ENCODE measurements around the gene RNF5. TPM values are rescaled to one million over a fixed set of nuclear protein-coding genes. Genes with fewer than 3 reads are reported as not detected.
"Not testable (repeated sequence)": the region's sequence is repeated elsewhere in the genome, so short reads cannot be mapped to it uniquely, and the experiment has no call there.

RNF5 gene
- total RNA-seq, 1 donor from 2014 or later = 62.6 TPM

DNA sequence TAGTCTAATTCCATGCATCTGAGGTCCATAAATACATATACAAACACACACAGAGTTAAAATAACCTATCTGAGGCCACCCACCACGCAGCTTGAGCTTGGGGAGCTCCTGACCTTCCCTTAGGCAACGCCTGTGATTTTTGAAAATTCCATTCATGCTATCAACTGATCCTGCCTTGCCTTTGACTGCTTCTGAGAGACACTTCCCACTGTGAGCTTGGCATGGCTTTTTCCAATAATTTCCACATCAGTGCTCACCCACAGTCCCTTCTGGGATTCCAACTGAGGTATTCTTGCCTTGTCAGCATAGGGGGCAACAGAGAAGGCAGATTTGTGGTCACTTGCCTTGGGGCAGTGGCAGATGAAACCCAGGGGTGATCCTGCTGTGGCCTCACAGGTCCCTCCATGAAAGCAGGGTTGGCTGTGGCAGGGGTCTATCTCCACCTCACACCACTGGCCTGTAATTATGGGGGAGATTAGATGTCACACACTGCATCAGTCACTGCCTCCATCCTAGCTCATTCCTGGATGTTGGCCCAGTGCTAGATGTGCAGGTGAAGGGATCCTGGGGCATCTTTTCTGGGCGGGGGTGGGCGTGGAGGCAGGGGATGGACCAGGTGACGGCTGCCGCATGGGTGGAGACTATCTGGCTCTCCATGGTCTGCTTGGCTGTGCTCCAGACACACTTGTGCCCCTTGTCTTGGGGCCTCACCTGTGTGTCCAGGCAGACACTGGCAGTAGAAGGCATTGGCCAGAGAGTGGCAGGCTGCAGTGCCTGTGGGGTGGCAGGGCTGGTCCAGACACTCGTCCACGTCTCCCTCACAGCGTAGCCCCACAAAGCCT, 25.4 kb downstream of the RNF5 start:
- no peak overlapping the region for H3K4me3 Mint-ChIP-seq
- H3K36me3 Mint-ChIP-seq (ENCODE audit: low read depth) = no peaks in the 10 kb centered on the region
- no peak for DNase-seq
- H3K4me1 Mint-ChIP-seq = no peaks in the 10 kb centered on the region
- no peaks in the 10 kb centered on the region for H3K9me3 Mint-ChIP-seq
- H3K27me3 Mint-ChIP-seq = peaks cover 22% of the 10 kb centered on the region
- H3K27ac Mint-ChIP-seq = no peak overlapping the region
- intact Hi-C loops (cut with micrococcal nuclease) = no loop called here

DNA sequence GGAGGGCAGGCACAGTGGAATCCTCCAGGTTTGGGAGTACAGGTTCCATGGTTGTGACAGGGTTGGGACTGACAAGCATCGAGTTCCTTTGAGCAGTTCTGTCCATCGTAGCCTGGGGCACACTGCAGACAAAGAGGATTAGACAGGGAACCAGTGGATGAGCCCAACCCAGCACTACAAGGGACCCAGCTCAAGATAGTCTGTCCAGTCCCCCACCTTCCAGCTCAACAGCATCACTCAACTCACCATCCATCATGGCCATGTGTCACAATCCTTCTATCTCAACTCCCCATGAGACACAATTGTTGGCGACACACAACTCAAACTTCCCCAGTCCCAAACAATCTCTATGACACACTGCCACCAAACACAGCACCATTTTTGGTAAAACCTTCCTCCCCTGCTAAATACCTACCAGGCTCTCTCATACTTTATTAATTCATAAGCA, 26.1 kb downstream of the RNF5 start:
- no peaks in the 10 kb centered on the region for H3K36me3 Mint-ChIP-seq (ENCODE audit: low read depth)
- H3K27me3 Mint-ChIP-seq = peaks cover 28% of the 10 kb centered on the region
- intact Hi-C loops (cut with micrococcal nuclease) = no loop called here
- H3K9me3 Mint-ChIP-seq = no peaks in the 10 kb centered on the region
- no peak overlapping the region for H3K27ac Mint-ChIP-seq
- no peaks in the 10 kb centered on the region for H3K4me1 Mint-ChIP-seq
- no peak for DNase-seq
- no peak overlapping the region for H3K4me3 Mint-ChIP-seq

GRCh38 chr6:32208996-32209395, 30.8 kb downstream of the RNF5 start:
- peaks cover 24% of the 10 kb centered on the region for H3K27me3 Mint-ChIP-seq
- intact Hi-C loops (cut with micrococcal nuclease) = no loop called here
- no peaks in the 10 kb centered on the region for H3K4me1 Mint-ChIP-seq
- DNase-seq = no peak
- no peaks in the 10 kb centered on the region for H3K9me3 Mint-ChIP-seq
- H3K27ac Mint-ChIP-seq = no peak overlapping the region
- H3K36me3 Mint-ChIP-seq (ENCODE audit: low read depth) = no peaks in the 10 kb centered on the region
- H3K4me3 Mint-ChIP-seq = no peak overlapping the region

DNA sequence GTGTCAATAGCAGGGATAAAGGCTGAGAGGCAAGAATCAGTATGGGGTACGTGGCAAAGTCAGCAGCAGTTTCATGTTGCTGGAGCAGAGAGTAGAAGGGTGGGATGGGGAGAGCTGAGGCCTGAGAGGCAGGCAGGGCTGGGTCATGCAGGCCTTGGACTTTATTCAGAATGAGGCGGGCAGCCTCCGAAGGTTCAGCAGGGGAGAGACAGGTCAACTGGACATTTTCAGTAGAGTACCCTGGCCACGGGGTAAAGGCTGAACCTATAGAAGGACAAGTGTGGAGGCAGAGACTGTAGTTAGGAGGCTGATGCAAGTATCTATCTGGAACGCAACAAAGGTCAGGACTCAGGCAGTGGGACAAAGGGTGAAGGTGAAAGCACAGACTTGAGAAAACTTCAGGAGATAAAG, 32.0 kb downstream of the RNF5 start:
- Mint-ChIP-seq H3K27me3 (peaks cover 16% of the 10 kb centered on the region), H3K4me1 (no peaks in the 10 kb centered on the region), H3K36me3 (ENCODE audit: low read depth) (no peaks in the 10 kb centered on the region)

GRCh38 chr6:32211432-32211831, 33.2 kb downstream of the RNF5 start:
- H3K9me3 Mint-ChIP-seq; H3K4me3 Mint-ChIP-seq; H3K27ac Mint-ChIP-seq; DNase-seq; H3K4me1 Mint-ChIP-seq; H3K36me3 Mint-ChIP-seq (ENCODE audit: low read depth); intact Hi-C loops (cut with micrococcal nuclease): not testable (repeated sequence)
- H3K27me3 Mint-ChIP-seq = peaks cover 13% of the 10 kb centered on the region

More for the DNA sequence above, 32.0 kb downstream of the RNF5 start:
- intact Hi-C loops (cut with micrococcal nuclease) = no loop called here
- Mint-ChIP-seq H3K9me3 (no peaks in the 10 kb centered on the region), H3K27ac (no peak overlapping the region), H3K4me3 (no peak overlapping the region)
- no peak for DNase-seq

- H3K4me1 Mint-ChIP-seq = no peaks in the 10 kb centered on the region
- peaks cover 12% of the 10 kb centered on the region for H3K27me3 Mint-ChIP-seq
- H3K36me3 Mint-ChIP-seq (ENCODE audit: low read depth) = no peaks in the 10 kb centered on the region
- intact Hi-C loops (cut with micrococcal nuclease) = no loop called here
- no peaks in the 10 kb centered on the region for H3K9me3 Mint-ChIP-seq
- H3K27ac Mint-ChIP-seq = no peak overlapping the region
- no peak for DNase-seq
- H3K4me3 Mint-ChIP-seq = no peak overlapping the region
Measured at GRCh38 chr6:32212076-32212760, 34.0 kb downstream of the RNF5 start.

DNA sequence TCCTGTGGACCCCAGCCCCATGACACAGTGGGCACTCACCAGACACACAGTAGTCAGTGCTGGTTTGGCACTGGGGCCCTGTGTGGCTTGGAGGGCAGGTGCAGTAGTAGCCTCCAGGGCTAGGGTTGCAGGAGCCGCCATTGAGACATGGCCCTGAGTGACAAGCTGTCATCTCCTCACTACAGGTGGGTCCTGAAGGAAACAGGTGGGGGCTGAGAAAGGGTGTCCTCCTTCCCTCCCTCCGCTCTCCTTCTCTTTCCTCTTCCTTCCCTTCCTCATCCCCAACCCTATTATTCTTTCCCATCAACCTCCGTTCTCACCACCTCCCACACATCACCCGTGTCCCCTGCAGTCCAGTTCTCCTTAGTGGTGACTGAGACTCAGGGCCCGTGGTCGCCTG, 35.4 kb downstream of the RNF5 start:
- no peaks in the 10 kb centered on the region for H3K9me3 Mint-ChIP-seq
- DNase-seq = no peak
- peaks cover 9% of the 10 kb centered on the region for H3K27me3 Mint-ChIP-seq
- no peak overlapping the region for H3K27ac Mint-ChIP-seq
- no peaks in the 10 kb centered on the region for H3K36me3 Mint-ChIP-seq (ENCODE audit: low read depth)
- no peaks in the 10 kb centered on the region for H3K4me1 Mint-ChIP-seq
- intact Hi-C loops (cut with micrococcal nuclease) = no loop called here
- H3K4me3 Mint-ChIP-seq = no peak overlapping the region

GRCh38 chr6:32214126-32214525, 35.9 kb downstream of the RNF5 start:
- Mint-ChIP-seq H3K27me3 (peaks cover 4% of the 10 kb centered on the region), H3K4me1 (no peaks in the 10 kb centered on the region), H3K36me3 (ENCODE audit: low read depth) (no peaks in the 10 kb centered on the region), H3K9me3 (no peaks in the 10 kb centered on the region), H3K27ac (no peak overlapping the region), H3K4me3 (no peak overlapping the region)
- intact Hi-C loops (cut with micrococcal nuclease) = no loop called here
- no peak for DNase-seq

GRCh38 chr6:32215617-32216016, 37.4 kb downstream of the RNF5 start:
- DNase-seq = no peak
- H3K27me3 Mint-ChIP-seq = peaks cover 3% of the 10 kb centered on the region
- intact Hi-C loops (cut with micrococcal nuclease) = no loop called here
- no peaks in the 10 kb centered on the region for H3K4me1 Mint-ChIP-seq
- H3K4me3 Mint-ChIP-seq = no peak overlapping the region
- no peaks in the 10 kb centered on the region for H3K36me3 Mint-ChIP-seq (ENCODE audit: low read depth)
- no peak overlapping the region for H3K27ac Mint-ChIP-seq
- no peaks in the 10 kb centered on the region for H3K9me3 Mint-ChIP-seq

DNA sequence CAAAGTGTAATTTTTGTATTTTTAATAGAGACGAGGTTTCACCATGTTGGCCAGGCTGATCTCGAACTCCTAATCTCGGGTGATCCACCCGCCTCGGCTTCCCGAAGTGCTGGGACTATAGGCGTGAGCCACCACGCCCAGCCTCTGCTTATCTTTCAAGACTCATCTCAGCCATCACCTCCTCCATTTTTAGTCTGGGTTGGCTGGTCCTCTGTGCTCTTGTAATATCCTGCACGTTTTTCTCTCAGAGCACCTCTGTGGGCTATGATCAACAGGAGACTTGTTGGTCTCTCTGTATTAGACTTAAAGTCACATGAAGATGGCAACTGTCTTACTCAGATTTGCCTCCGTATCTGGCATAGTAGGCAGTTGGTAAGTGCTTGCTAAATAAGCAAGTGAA, 38.1 kb downstream of the RNF5 start:
- Mint-ChIP-seq H3K27me3 (peaks cover 3% of the 10 kb centered on the region), H3K4me3 (no peak overlapping the region), H3K4me1 (no peaks in the 10 kb centered on the region), H3K36me3 (ENCODE audit: low read depth) (no peaks in the 10 kb centered on the region), H3K27ac (no peak overlapping the region), H3K9me3 (no peaks in the 10 kb centered on the region)
- no peak for DNase-seq
- intact Hi-C loops (cut with micrococcal nuclease) = no loop called here

DNA sequence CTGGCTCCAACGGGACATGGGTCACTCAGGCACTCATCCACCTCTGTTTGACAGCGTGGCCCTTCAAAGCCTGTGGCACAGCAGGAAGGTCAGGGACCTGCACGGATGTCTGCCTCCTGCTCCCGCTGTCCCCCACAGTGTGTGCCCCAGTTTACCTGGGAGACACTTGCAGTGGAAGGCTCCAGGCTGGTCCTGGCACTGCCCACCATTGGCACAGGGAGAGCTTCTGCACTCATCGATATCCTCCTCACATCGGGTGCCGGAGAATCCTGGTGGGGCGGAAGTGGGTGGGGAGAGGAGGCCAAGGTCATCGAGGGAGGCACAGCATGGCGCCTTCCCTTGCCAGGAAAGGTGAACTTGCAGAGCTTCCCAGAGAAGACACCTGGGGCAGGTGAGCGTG, 38.8 kb downstream of the RNF5 start:
- intact Hi-C loops (cut with micrococcal nuclease) = no loop called here
- H3K27ac Mint-ChIP-seq = no peak overlapping the region
- no peak overlapping the region for H3K4me3 Mint-ChIP-seq
- H3K9me3 Mint-ChIP-seq = no peaks in the 10 kb centered on the region
- H3K4me1 Mint-ChIP-seq = no peaks in the 10 kb centered on the region
- no peaks in the 10 kb centered on the region for H3K36me3 Mint-ChIP-seq (ENCODE audit: low read depth)
- DNase-seq = no peak
- peaks cover 3% of the 10 kb centered on the region for H3K27me3 Mint-ChIP-seq

GRCh38 chr6:32218167-32218566, 40.0 kb downstream of the RNF5 start:
- Mint-ChIP-seq H3K4me3 (no peak overlapping the region), H3K27ac (no peak overlapping the region), H3K4me1 (peaks cover 8% of the 10 kb centered on the region), H3K27me3 (peaks cover 3% of the 10 kb centered on the region), H3K9me3 (no peaks in the 10 kb centered on the region), H3K36me3 (ENCODE audit: low read depth) (no peaks in the 10 kb centered on the region)
- DNase-seq = no peak
- intact Hi-C loops (cut with micrococcal nuclease) = no loop called here

DNA sequence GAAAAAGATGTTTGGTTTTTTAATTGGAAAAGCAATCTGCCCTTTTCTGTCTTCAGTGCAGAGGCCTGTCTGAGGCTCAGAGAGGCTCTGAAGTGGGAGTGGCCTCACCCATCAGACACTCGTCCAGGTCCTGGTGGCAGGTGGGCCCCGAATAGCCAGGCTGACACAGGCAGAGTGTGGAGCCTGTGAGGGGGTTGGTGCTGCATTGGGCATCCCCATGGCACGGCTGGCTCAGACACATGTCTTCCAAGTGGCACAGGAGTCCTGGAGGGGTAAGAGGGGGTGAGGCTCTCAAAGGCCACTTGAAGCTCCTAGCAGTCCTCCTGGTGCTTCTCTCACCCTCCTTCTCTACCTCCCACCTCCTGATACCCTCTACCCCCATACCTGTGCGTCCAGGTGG, 41.8 kb downstream of the RNF5 start:
- Mint-ChIP-seq H3K4me1 (peaks cover 8% of the 10 kb centered on the region), H3K9me3 (no peaks in the 10 kb centered on the region), H3K27me3 (peaks cover 2% of the 10 kb centered on the region), H3K4me3 (no peak overlapping the region), H3K36me3 (ENCODE audit: low read depth) (no peaks in the 10 kb centered on the region), H3K27ac (no peak overlapping the region)
- intact Hi-C loops (cut with micrococcal nuclease) = no loop called here
- no peak for DNase-seq

- DNase-seq = no peak
- peaks cover 1% of the 10 kb centered on the region for H3K27me3 Mint-ChIP-seq
- intact Hi-C loops (cut with micrococcal nuclease) = no loop called here
- H3K4me3 Mint-ChIP-seq = no peak overlapping the region
- no peaks in the 10 kb centered on the region for H3K36me3 Mint-ChIP-seq (ENCODE audit: low read depth)
- peaks cover 8% of the 10 kb centered on the region for H3K4me1 Mint-ChIP-seq
- no peaks in the 10 kb centered on the region for H3K9me3 Mint-ChIP-seq
- H3K27ac Mint-ChIP-seq = no peak overlapping the region
Measured at GRCh38 chr6:32222333-32223230, 44.4 kb downstream of the RNF5 start.
